ENCODE measurements around the gene PIK3C2G. TPM values are rescaled to one million over a fixed set of nuclear protein-coding genes. Genes with fewer than 3 reads are reported as not detected.

Gene PIK3C2G
- total and polyA plus RNA-seq, 10 of the 15 experiments (the other 5 are each of a cell fraction or from before 2014, with no cell fraction given): not detected

DNA sequence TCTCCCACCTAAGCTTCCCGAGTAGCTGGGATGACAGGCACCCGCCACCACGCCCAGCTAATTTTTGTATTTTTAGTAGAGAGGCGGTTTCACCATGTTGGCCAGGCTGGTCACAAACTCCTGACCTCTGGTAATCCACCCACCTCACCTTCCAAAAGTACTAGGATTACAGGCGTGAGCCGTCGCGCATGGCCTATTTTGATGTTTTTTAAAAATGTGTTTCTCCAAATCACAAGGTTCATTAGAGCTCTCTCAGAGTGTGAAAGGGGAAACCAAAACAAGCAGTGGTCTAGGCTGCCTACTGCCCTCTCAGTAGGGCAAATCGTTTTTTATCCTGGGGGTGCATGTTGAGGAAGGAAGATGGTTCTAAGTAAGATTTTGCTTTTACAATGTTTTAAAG lies 211.5 kb downstream of the PIK3C2G start:
- in situ Hi-C loops (cut with MboI) (no loop called here), intact Hi-C loops (cut with micrococcal nuclease; ENCODE audit: unreplicated experiment) (no loop called here)
- no peak for DNase-seq (ENCODE audit: low read depth, low spot score)
- BruUV-seq (replicated peaks): no TSS peak
- ChIA-PET RAD21 (ENCODE audit: unreplicated experiment) (no interaction called here), CTCF (no interaction called here), POLR2A (no interaction called here), SMC1A (ENCODE audit: uncharacterized antibody, unreplicated experiment) (no interaction called here)
- 49% methylated on average over 9 of the region's 9 CpGs for WGBS (ENCODE audit: insufficient coverage, insufficient replicate concordance, low lambda C conversion rate, missing lambda C conversion rate)
- FAIRE-seq: no peak
- Histone ChIP-seq H3K79me2 (ENCODE audit: control insufficient read depth, insufficient read depth, low read length) (no peaks in the 10 kb centered on the region), H3K9ac (ENCODE audit: control insufficient read depth, insufficient read depth, low read length) (no peak overlapping the region), H3K9me3 (replicated peaks; ENCODE audit: control insufficient read depth, insufficient read depth, low read length) (no peaks in the 10 kb centered on the region), H3K4me1 (ENCODE audit: control insufficient read depth, insufficient read depth, low read length) (no peaks in the 10 kb centered on the region), H3K27ac (ENCODE audit: control insufficient read depth, insufficient read depth) (no peak overlapping the region), H3K4me3 (no peak overlapping the region), H2AFZ (ENCODE audit: control insufficient read depth, low read depth, low read length) (no peak overlapping the region), H3K36me3 (ENCODE audit: control insufficient read depth in 2 of 2, insufficient read depth in 2 of 2, low read length in 1 of 2) (no peaks in the 10 kb centered on the region), H3K27me3 (replicated peaks in 1 of 2; ENCODE audit: control insufficient read depth in 2 of 2, insufficient read depth in 2 of 2, low read length in 1 of 2) (no peaks in the 10 kb centered on the region), H3K4me2 (ENCODE audit: control insufficient read depth, insufficient read depth) (no peak overlapping the region), H4K20me1 (ENCODE audit: control insufficient read depth, insufficient read depth) (no peaks in the 10 kb centered on the region)
- ATAC-seq: no peak
- TF ChIP-seq SIX5 (IDR thresholded peaks at IDR 0.05; ENCODE audit: low read depth, low read length, severe bottlenecking) (no peak), E2F4 (IDR thresholded peaks at IDR 0.05; ENCODE audit: low read depth, low read length) (no peak), MYB (IDR thresholded peaks at IDR 0.05; ENCODE audit: borderline replicate concordance, low read depth, low read length) (no peak), FOXM1 (IDR thresholded peaks at IDR 0.05; ENCODE audit: low read depth, low read length) (no peak), JUND (IDR thresholded peaks at IDR 0.05; ENCODE audit: low read depth, low read length) (no peak), RUNX3 (IDR thresholded peaks at IDR 0.05; ENCODE audit: low read length) (no peak), YBX1 (IDR thresholded peaks at IDR 0.05) (no peak), EED (IDR thresholded peaks at IDR 0.05; ENCODE audit: low read depth) (no peak), HSF1 (IDR thresholded peaks at IDR 0.05; ENCODE audit: low read depth, low read length) (no peak), CREB1 (IDR thresholded peaks at IDR 0.05; ENCODE audit: low read depth) (no peak), SMAD1 (IDR thresholded peaks at IDR 0.05; ENCODE audit: low read depth, partially characterized antibody) (no peak)
- TF ChIP-seq, protein P1, sequence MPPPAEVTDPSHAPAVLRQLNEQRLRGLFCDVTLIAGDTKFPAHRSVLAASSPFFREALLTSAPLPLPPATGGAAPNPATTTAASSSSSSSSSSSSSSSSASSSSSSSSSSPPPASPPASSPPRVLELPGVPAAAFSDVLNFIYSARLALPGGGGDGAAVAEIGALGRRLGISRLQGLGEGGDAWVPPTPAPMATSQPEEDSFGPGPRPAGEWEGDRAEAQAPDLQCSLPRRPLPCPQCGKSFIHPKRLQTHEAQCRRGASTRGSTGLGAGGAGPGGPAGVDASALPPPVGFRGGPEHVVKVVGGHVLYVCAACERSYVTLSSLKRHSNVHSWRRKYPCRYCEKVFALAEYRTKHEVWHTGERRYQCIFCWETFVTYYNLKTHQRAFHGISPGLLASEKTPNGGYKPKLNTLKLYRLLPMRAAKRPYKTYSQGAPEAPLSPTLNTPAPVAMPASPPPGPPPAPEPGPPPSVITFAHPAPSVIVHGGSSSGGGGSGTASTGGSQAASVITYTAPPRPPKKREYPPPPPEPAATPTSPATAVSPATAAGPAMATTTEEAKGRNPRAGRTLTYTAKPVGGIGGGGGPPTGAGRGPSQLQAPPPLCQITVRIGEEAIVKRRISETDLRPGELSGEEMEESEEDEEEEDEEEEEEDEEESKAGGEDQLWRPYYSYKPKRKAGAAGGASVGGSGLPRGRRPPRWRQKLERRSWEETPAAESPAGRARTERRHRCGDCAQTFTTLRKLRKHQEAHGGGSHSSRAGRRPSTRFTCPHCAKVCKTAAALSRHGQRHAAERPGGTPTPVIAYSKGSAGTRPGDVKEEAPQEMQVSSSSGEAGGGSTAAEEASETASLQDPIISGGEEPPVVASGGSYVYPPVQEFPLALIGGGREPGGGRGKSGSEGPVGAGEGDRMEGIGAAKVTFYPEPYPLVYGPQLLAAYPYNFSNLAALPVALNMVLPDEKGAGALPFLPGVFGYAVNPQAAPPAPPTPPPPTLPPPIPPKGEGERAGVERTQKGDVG (CRISPR knock-in tag; IDR thresholded peaks at IDR 0.05): no peak
- TF ChIP-seq, protein P2, sequence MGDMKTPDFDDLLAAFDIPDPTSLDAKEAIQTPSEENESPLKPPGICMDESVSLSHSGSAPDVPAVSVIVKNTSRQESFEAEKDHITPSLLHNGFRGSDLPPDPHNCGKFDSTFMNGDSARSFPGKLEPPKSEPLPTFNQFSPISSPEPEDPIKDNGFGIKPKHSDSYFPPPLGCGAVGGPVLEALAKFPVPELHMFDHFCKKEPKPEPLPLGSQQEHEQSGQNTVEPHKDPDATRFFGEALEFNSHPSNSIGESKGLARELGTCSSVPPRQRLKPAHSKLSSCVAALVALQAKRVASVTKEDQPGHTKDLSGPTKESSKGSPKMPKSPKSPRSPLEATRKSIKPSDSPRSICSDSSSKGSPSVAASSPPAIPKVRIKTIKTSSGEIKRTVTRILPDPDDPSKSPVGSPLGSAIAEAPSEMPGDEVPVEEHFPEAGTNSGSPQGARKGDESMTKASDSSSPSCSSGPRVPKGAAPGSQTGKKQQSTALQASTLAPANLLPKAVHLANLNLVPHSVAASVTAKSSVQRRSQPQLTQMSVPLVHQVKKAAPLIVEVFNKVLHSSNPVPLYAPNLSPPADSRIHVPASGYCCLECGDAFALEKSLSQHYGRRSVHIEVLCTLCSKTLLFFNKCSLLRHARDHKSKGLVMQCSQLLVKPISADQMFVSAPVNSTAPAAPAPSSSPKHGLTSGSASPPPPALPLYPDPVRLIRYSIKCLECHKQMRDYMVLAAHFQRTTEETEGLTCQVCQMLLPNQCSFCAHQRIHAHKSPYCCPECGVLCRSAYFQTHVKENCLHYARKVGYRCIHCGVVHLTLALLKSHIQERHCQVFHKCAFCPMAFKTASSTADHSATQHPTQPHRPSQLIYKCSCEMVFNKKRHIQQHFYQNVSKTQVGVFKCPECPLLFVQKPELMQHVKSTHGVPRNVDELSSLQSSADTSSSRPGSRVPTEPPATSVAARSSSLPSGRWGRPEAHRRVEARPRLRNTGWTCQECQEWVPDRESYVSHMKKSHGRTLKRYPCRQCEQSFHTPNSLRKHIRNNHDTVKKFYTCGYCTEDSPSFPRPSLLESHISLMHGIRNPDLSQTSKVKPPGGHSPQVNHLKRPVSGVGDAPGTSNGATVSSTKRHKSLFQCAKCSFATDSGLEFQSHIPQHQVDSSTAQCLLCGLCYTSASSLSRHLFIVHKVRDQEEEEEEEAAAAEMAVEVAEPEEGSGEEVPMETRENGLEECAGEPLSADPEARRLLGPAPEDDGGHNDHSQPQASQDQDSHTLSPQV (IDR thresholded peaks at IDR 0.05): no peak
- TF ChIP-seq, protein P3, sequence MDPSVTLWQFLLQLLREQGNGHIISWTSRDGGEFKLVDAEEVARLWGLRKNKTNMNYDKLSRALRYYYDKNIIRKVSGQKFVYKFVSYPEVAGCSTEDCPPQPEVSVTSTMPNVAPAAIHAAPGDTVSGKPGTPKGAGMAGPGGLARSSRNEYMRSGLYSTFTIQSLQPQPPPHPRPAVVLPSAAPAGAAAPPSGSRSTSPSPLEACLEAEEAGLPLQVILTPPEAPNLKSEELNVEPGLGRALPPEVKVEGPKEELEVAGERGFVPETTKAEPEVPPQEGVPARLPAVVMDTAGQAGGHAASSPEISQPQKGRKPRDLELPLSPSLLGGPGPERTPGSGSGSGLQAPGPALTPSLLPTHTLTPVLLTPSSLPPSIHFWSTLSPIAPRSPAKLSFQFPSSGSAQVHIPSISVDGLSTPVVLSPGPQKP (IDR thresholded peaks at IDR 0.05; ENCODE audit: low read depth, low read length): no peak

All from GM12878 (cell line).